Keratinocyte (primary cell): Measurements from ENCODE around the gene STK24. TPM values are rescaled to one million over a fixed set of nuclear protein-coding genes. Genes with fewer than 3 reads are reported as not detected.

ENCODE experiments used
- DNase-seq: peaks from one replicate; pipeline ENCODE4 v3.0.0-alpha.2; 2011; ENCODE audit warnings: low read depth, missing footprints, low spot score
- FAIRE-seq: peaks from 2 replicates; lab custom pipeline; 2011; peaks lifted over from hg19 to GRCh38; lab: Jason Lieb, UNC
- H2AFZ ChIP-seq: 2 replicates; pipeline ENCODE4 v1.6.0; 2012; ENCODE audit warnings: low read length, control low read depth, inconsistent platforms; ENCODE audit not compliant: control insufficient read depth
- H3K27ac ChIP-seq: 2 replicates; pipeline ENCODE4 v1.5.1; 2011; ENCODE audit warnings: low read length; ENCODE audit not compliant: control insufficient read depth, insufficient read depth
- H3K27me3 ChIP-seq: 3 replicates; pipeline ENCODE4 v1.6.0; 2011; ENCODE audit warnings: low read length; ENCODE audit not compliant: control insufficient read depth, insufficient read depth; ENCODE audit errors: extremely low read depth
- H3K36me3 ChIP-seq, 2 experiments: 2 replicates in 1 of 2; 3 replicates in 1 of 2; pipeline ENCODE4 v1.5.1; 2011; ENCODE audit warnings: low read length in 2 of 2, mild to moderate bottlenecking in 1 of 2; ENCODE audit not compliant: control insufficient read depth in 2 of 2, insufficient read depth in 2 of 2; ENCODE audit errors: extremely low read depth in 1 of 2
- H3K4me1 ChIP-seq: 3 replicates; pipeline ENCODE4 v1.5.1; 2011; ENCODE audit warnings: low read length; ENCODE audit not compliant: control insufficient read depth, insufficient read depth; ENCODE audit errors: extremely low read depth
- H3K4me2 ChIP-seq: 3 replicates; pipeline ENCODE4 v1.6.0; 2011; ENCODE audit warnings: low read depth, low read length; ENCODE audit not compliant: control insufficient read depth, insufficient read depth; ENCODE audit errors: extremely low read depth
- H3K4me3 ChIP-seq, 3 experiments: fragments of 200-600 bp in 1 of 3; sonication (generic) in 1 of 3; 2 replicates in 2 of 3; 3 replicates in 1 of 3; pipeline ENCODE4 v1.5.1; 2011 to 2016; ENCODE audit warnings: low read length in 3 of 3, mild to moderate bottlenecking in 3 of 3, control low read depth in 2 of 3, inconsistent platforms in 1 of 3, low read depth in 1 of 3, mixed read lengths in 1 of 3, mixed run types in 1 of 3, moderate library complexity in 1 of 3; ENCODE audit not compliant: control insufficient read depth in 2 of 3, insufficient read depth in 2 of 3; ENCODE audit errors: extremely low read depth in 1 of 3
- H3K79me2 ChIP-seq: 2 replicates; pipeline ENCODE4 v1.6.0; 2012; ENCODE audit warnings: low read length; ENCODE audit not compliant: control insufficient read depth, insufficient read depth
- H3K9ac ChIP-seq: 3 replicates; pipeline ENCODE4 v1.6.0; 2011; ENCODE audit warnings: low read length; ENCODE audit not compliant: control insufficient read depth, insufficient read depth; ENCODE audit errors: extremely low read depth
- H3K9me1 ChIP-seq: 3 replicates; pipeline ENCODE4 v1.6.0; 2011; ENCODE audit warnings: low read length; ENCODE audit not compliant: control insufficient read depth, insufficient read depth; ENCODE audit errors: extremely low read depth
- H3K9me3 ChIP-seq: 2 replicates; pipeline ENCODE4 v1.5.1; 2012; ENCODE audit warnings: low read depth, low read length; ENCODE audit not compliant: control insufficient read depth
- H4K20me1 ChIP-seq: 3 replicates; pipeline ENCODE4 v1.6.0; 2011; ENCODE audit warnings: low read length; ENCODE audit not compliant: control insufficient read depth, insufficient read depth; ENCODE audit errors: extremely low read depth
- CTCF ChIP-seq, 3 experiments: IDR thresholded peaks in 1 of 3; conservative IDR thresholded peaks in 1 of 3; optimal IDR thresholded peaks in 1 of 3; 2 replicates in 2 of 3; 3 replicates in 1 of 3; pipeline versions ENCODE3 to v1.5.1; 2011; ENCODE audit warnings: low read length in 3 of 3, mild to moderate bottlenecking in 3 of 3, moderate library complexity in 2 of 3, control low read depth in 1 of 3, inconsistent platforms in 1 of 3; ENCODE audit not compliant: insufficient read depth in 2 of 3; ENCODE audit errors: extremely low read depth in 1 of 3
- EZH2 ChIP-seq: IDR thresholded peaks from one replicate; pipeline ENCODE4 v1.6.1; 2012; ENCODE audit warnings: inconsistent platforms, mild to moderate bottlenecking, low read length, moderate library complexity
- dilution Hi-C: fragments of 300-500 bp; cut with MboI; formaldehyde crosslinking; loops from one replicate; pipeline ENCODE4 v1.7.0; 2020; ENCODE audit warnings: low sequenced_read_pairs; ENCODE audit not compliant: extremely low pct_ligation_motif_present
- polyA plus RNA-seq, 5 experiments: library from polyadenylated mRNA; depleted of rRNA in 3 of 5; stranded (reverse) in 3 of 5; stranded (forward) in 1 of 5; unstranded in 1 of 5; fragments of >200 nt; gene quantifications; 1 replicate in 1 of 5; 2 replicates in 3 of 5; 3 replicates in 1 of 5; pipeline versions ENCODE4 v1.2.1 to v1.2.3, GENCODE V29; 2011 to 2012; ENCODE audit warnings: missing spikeins in 2 of 5, low read depth in 1 of 5, low replicate concordance in 1 of 5

Gene STK24
- polyA plus RNA-seq, 1 donor (not counting 4 experiments of a cell fraction or from before 2014, with no cell fraction given): 81.6 TPM

GRCh38 chr13:98474761-98475160 lies 102.1 kb downstream of the STK24 start:
- Histone ChIP-seq H3K27ac (no peak overlapping the region), H3K36me3 (peaks cover 37 to 38% of the 10 kb centered on the region in 2 experiments), H3K27me3 (no peaks in the 10 kb centered on the region), H3K9ac (no peak overlapping the region), H4K20me1 (peaks cover 4% of the 10 kb centered on the region), H3K4me1 (peaks cover 29% of the 10 kb centered on the region), H3K79me2 (peaks cover 82% of the 10 kb centered on the region), H3K9me3 (no peaks in the 10 kb centered on the region), H3K4me3 (no peak overlapping the region), H3K9me1 (no peaks in the 10 kb centered on the region), H3K4me2 (no peak overlapping the region), H2AFZ (no peak overlapping the region)
- DNase-seq (no peak), FAIRE-seq (no peak)
- no peak for TF ChIP-seq CTCF (optimal IDR thresholded peaks at IDR 0.05 in 1 of 3, IDR thresholded peaks at IDR 0.05 in 1 of 3, conservative IDR thresholded peaks at IDR 0.05 in 1 of 3; ENCODE audit: extremely low read depth in 1 of 3, insufficient read depth in 2 of 3, low read length in 3 of 3)
- no peak for TF ChIP-seq EZH2
- dilution Hi-C loops: no loop called here

GRCh38 chr13:98474292-98474691 lies 102.6 kb downstream of the STK24 start:
- Histone ChIP-seq H3K4me1 (peaks cover 29% of the 10 kb centered on the region), H4K20me1 (peaks cover 4% of the 10 kb centered on the region), H3K9me3 (no peaks in the 10 kb centered on the region), H3K9ac (no peak overlapping the region), H2AFZ (no peak overlapping the region), H3K79me2 (peaks cover 80% of the 10 kb centered on the region), H3K4me2 (no peak overlapping the region), H3K27ac (no peak overlapping the region), H3K9me1 (no peaks in the 10 kb centered on the region), H3K4me3 (no peak overlapping the region), H3K27me3 (no peaks in the 10 kb centered on the region), H3K36me3 (peaks cover 37% of the 10 kb centered on the region in 2 experiments)
- TF ChIP-seq EZH2: no peak
- TF ChIP-seq CTCF (optimal IDR thresholded peaks at IDR 0.05 in 1 of 3, IDR thresholded peaks at IDR 0.05 in 1 of 3, conservative IDR thresholded peaks at IDR 0.05 in 1 of 3; ENCODE audit: extremely low read depth in 1 of 3, insufficient read depth in 2 of 3, low read length in 3 of 3): no peak
- dilution Hi-C loops: no loop called here
- no peak for DNase-seq
- FAIRE-seq: no peak
